Naive thymus-derived CD4-positive, alpha-beta T cell (primary cell): Measurements from ENCODE around the gene DPYSL4. TPM values are rescaled to one million over a fixed set of nuclear protein-coding genes. Genes with fewer than 3 reads are reported as not detected.

Source experiments
- ATAC-seq: fragments of 150-1000 bp; cut with Tn5 transposase; 2 replicates; pipeline ENCODE4 v1.10.0; 2021; ENCODE audit warnings: mild to moderate bottlenecking, moderate library complexity
- CTCF ChIA-PET: fragments of 350-600 bp; sonication (Branson Sonifier 250); formaldehyde crosslinking; loops from one replicate; lab custom pipeline; 2021; ENCODE audit warnings: antibody characterized with exemption; lab: Charles Lee
- POLR2A ChIA-PET: fragments of 350-600 bp; sonication (Branson Sonifier 250); formaldehyde crosslinking; loops from one replicate; lab custom pipeline; 2021; ENCODE audit warnings: antibody characterized with exemption, inconsistent platforms; lab: Charles Lee
- DNase-seq, 9 donors: peaks; one replicate each; pipeline versions ENCODE4 v3.0.0 to v3.0.0-alpha.2; 2020 to 2022; ENCODE audit warnings: mixed read lengths in 1 of 9
- H3K27ac ChIP-seq: one replicate; pipeline ENCODE4 v1.7.0; 2013; ENCODE audit warnings: mild to moderate bottlenecking, low read depth, low read length, moderate library complexity
- H3K27me3 ChIP-seq, 2 donors: one replicate each; pipeline ENCODE4 v1.7.0; 2013; ENCODE audit warnings: low read length in 2 of 2, mild to moderate bottlenecking in 2 of 2, moderate library complexity in 2 of 2; ENCODE audit not compliant: control insufficient read depth in 2 of 2, insufficient read depth in 2 of 2
- H3K36me3 ChIP-seq, 3 experiments: 1 replicate in 2 of 3; 2 replicates in 1 of 3; pipeline ENCODE4 v1.7.0; 2013; ENCODE audit warnings: low read length in 3 of 3, mild to moderate bottlenecking in 3 of 3, moderate library complexity in 1 of 3; ENCODE audit not compliant: insufficient read depth in 3 of 3, control insufficient read depth in 2 of 3
- H3K4me1 ChIP-seq, 2 donors: one replicate each; pipeline ENCODE4 v1.7.0; 2013; ENCODE audit warnings: low read length in 2 of 2, mild to moderate bottlenecking in 2 of 2, moderate library complexity in 1 of 2; ENCODE audit not compliant: control insufficient read depth in 2 of 2, insufficient read depth in 2 of 2
- H3K4me3 ChIP-seq: 2 replicates; pipeline ENCODE4 v1.7.0; 2013; ENCODE audit warnings: mild to moderate bottlenecking, low read length
- H3K9me3 ChIP-seq, 3 experiments: 1 replicate in 2 of 3; 2 replicates in 1 of 3; pipeline ENCODE4 v1.7.0; 2013; ENCODE audit warnings: low read length in 3 of 3; ENCODE audit not compliant: control insufficient read depth in 2 of 3
- H3K27ac Mint-ChIP-seq, 9 donors: one replicate each; pipeline ENCODE4 v1.8.0; 2020 to 2022; ENCODE audit warnings: mixed read lengths in 9 of 9, mild to moderate bottlenecking in 8 of 9, moderate library complexity in 5 of 9, inconsistent platforms in 2 of 9
- H3K27me3 Mint-ChIP-seq, 5 donors: one replicate each; pipeline ENCODE4 v1.8.0; 2021 to 2022; ENCODE audit warnings: mixed read lengths in 5 of 5, mild to moderate bottlenecking in 1 of 5
- H3K36me3 Mint-ChIP-seq, 5 donors: one replicate each; pipeline ENCODE4 v1.8.0; 2020 to 2022; ENCODE audit warnings: mixed read lengths in 5 of 5, mild to moderate bottlenecking in 3 of 5, inconsistent platforms in 1 of 5
- H3K4me1 Mint-ChIP-seq, 7 donors: one replicate each; pipeline ENCODE4 v1.8.0; 2020 to 2022; ENCODE audit warnings: mixed read lengths in 7 of 7, mild to moderate bottlenecking in 3 of 7, inconsistent platforms in 1 of 7
- H3K4me3 Mint-ChIP-seq, 10 donors: one replicate each; pipeline ENCODE4 v1.8.0; 2020 to 2022; ENCODE audit warnings: mild to moderate bottlenecking in 10 of 10, mixed read lengths in 10 of 10, moderate library complexity in 6 of 10, inconsistent platforms in 2 of 10
- H3K9me3 Mint-ChIP-seq, 11 donors: one replicate each; pipeline ENCODE4 v1.8.0; 2020 to 2022; ENCODE audit warnings: mixed read lengths in 11 of 11, mild to moderate bottlenecking in 4 of 11, inconsistent platforms in 1 of 11, moderate library complexity in 1 of 11
- intact Hi-C, 2 donors: fragments of 100-400 bp; cut with micrococcal nuclease; formaldehyde crosslinking; loops; one replicate each; pipeline ENCODE4 v1.15.1; 2023
- polyA plus RNA-seq, 2 donors: library from polyadenylated mRNA; unstranded; fragments of 300-500 nt; fragmentation: Illumina TruSeq; gene quantifications; one replicate each; pipeline ENCODE4 v1.2.3, GENCODE V29; 2021
- total RNA-seq, 6 experiments: library from RNA in 5 of 6; stranded (reverse) in 5 of 6; gene quantifications; 1 replicate in 5 of 6; 2 replicates in 1 of 6; pipeline ENCODE4 v1.2.3 and lab custom pipeline; 2021 to 2026

The DPYSL4 gene
- total and polyA plus RNA-seq, 7 experiments from 2014 or later, result 0.35 to 60.0 (median 9.4) TPM

GRCh38 chr10:132149917-132150316 lies 36.8 kb upstream of the DPYSL4 start:
- Histone ChIP-seq H3K27ac (no peak overlapping the region), H3K36me3 (no peaks in the 10 kb centered on the region), H3K27me3 (no peaks in the 10 kb centered on the region), H3K4me1 (no peaks in the 10 kb centered on the region), H3K9me3 (no peaks in the 10 kb centered on the region), H3K4me3 (no peak overlapping the region)
- Mint-ChIP-seq H3K27ac (no peak overlapping the region), H3K9me3 (no peaks in the 10 kb centered on the region), H3K4me3 (no peak overlapping the region), H3K36me3 (no peaks in the 10 kb centered on the region), H3K27me3 (no peaks in the 10 kb centered on the region), H3K4me1 (peaks cover 0 to 2% (median 0%) of the 10 kb centered on the region in 7 donors)
- ATAC-seq (no peak), DNase-seq (no peak)
- ChIA-PET CTCF (no interaction called here), POLR2A (no interaction called here)
- intact Hi-C loops, result no loop called here

GRCh38 chr10:132150777-132151176 lies 36.0 kb upstream of the DPYSL4 start:
- Mint-ChIP-seq H3K27me3 (no peaks in the 10 kb centered on the region), H3K9me3 (no peaks in the 10 kb centered on the region), H3K36me3 (no peaks in the 10 kb centered on the region), H3K4me3 (no peak overlapping the region), H3K4me1 (peaks cover 0 to 2% (median 0%) of the 10 kb centered on the region in 7 donors), H3K27ac (no peak overlapping the region)
- ChIA-PET POLR2A (no interaction called here), CTCF (no interaction called here)
- Histone ChIP-seq H3K9me3 (no peaks in the 10 kb centered on the region), H3K27me3 (no peaks in the 10 kb centered on the region), H3K4me3 (no peak overlapping the region), H3K27ac (no peak overlapping the region), H3K4me1 (no peaks in the 10 kb centered on the region), H3K36me3 (no peaks in the 10 kb centered on the region)
- intact Hi-C loops, result no loop called here
- ATAC-seq (no peak), DNase-seq (no peak)

- no peak overlapping the region for H3K27ac Mint-ChIP-seq
- no peaks in the 10 kb centered on the region for H3K27me3 ChIP-seq
- peaks cover 0 to 2% (median 0%) of the 10 kb centered on the region in 7 donors for H3K4me1 Mint-ChIP-seq
- no peaks in the 10 kb centered on the region for H3K9me3 ChIP-seq
- no peaks in the 10 kb centered on the region for H3K36me3 Mint-ChIP-seq
- no peaks in the 10 kb centered on the region for H3K9me3 Mint-ChIP-seq
- H3K4me1 ChIP-seq, result no peaks in the 10 kb centered on the region
- ChIA-PET POLR2A (no interaction called here), CTCF (no interaction called here)
- no peak overlapping the region for H3K4me3 Mint-ChIP-seq
- intact Hi-C loops, result no loop called here
- no peak overlapping the region for H3K4me3 ChIP-seq
- no peak overlapping the region for H3K27ac ChIP-seq
- no peaks in the 10 kb centered on the region for H3K36me3 ChIP-seq
- DNase-seq (no peak), ATAC-seq (no peak)
- no peaks in the 10 kb centered on the region for H3K27me3 Mint-ChIP-seq
Measured at GRCh38 chr10:132151286-132151950, 35.3 kb upstream of the DPYSL4 start.

GRCh38 chr10:132151951-132152505 lies 34.7 kb upstream of the DPYSL4 start:
- ATAC-seq (no peak), DNase-seq (no peak)
- no peaks in the 10 kb centered on the region for H3K36me3 Mint-ChIP-seq
- no peaks in the 10 kb centered on the region for H3K27me3 Mint-ChIP-seq
- no peaks in the 10 kb centered on the region for H3K9me3 Mint-ChIP-seq
- H3K27ac Mint-ChIP-seq, result no peak overlapping the region
- intact Hi-C loops, result no loop called here
- Histone ChIP-seq H3K4me1 (no peaks in the 10 kb centered on the region), H3K27me3 (no peaks in the 10 kb centered on the region), H3K27ac (no peak overlapping the region), H3K36me3 (no peaks in the 10 kb centered on the region), H3K9me3 (no peaks in the 10 kb centered on the region), H3K4me3 (no peak overlapping the region)
- no peak overlapping the region for H3K4me3 Mint-ChIP-seq
- H3K4me1 Mint-ChIP-seq, result peaks cover 0 to 2% (median 0%) of the 10 kb centered on the region in 7 donors
- POLR2A ChIA-PET, result no interaction called here
- CTCF ChIA-PET, result no interaction called here

GRCh38 chr10:132152896-132153580 lies 33.7 kb upstream of the DPYSL4 start:
- intact Hi-C loops, result no loop called here

GRCh38 chr10:132153616-132154217 lies 33.0 kb upstream of the DPYSL4 start:
- Histone ChIP-seq H3K4me3 (no peak overlapping the region), H3K4me1 (peaks cover 0 to 5% of the 10 kb centered on the region in 2 donors), H3K9me3 (no peaks in the 10 kb centered on the region), H3K27me3 (no peaks in the 10 kb centered on the region), H3K27ac (no peak overlapping the region), H3K36me3 (no peaks in the 10 kb centered on the region)
- POLR2A ChIA-PET, result no interaction called here
- Mint-ChIP-seq H3K27me3 (no peaks in the 10 kb centered on the region), H3K4me3 (no peak overlapping the region), H3K36me3 (no peaks in the 10 kb centered on the region), H3K4me1 (peaks cover 5 to 13% (median 12%) of the 10 kb centered on the region in 7 donors), H3K27ac (no peak overlapping the region), H3K9me3 (peaks cover 0 to under 1% (median 0%) of the 10 kb centered on the region in 11 donors)
- DNase-seq, result no peak
- ATAC-seq, result no peak
- CTCF ChIA-PET, result no interaction called here
- intact Hi-C loops, result no loop called here

More at GRCh38 chr10:132152896-132153580, 33.7 kb upstream of the DPYSL4 start:
- H3K36me3 ChIP-seq, result no peaks in the 10 kb centered on the region
- Mint-ChIP-seq H3K36me3 (no peaks in the 10 kb centered on the region), H3K27ac (peak overlapping the region in 1 of 9 donors; percentile 22), H3K4me3 (no peak overlapping the region), H3K27me3 (no peaks in the 10 kb centered on the region), H3K4me1 (peaks cover 3 to 10% (median 7%) of the 10 kb centered on the region in 7 donors), H3K9me3 (no peaks in the 10 kb centered on the region)
- no peaks in the 10 kb centered on the region for H3K9me3 ChIP-seq
- peaks cover 0 to under 1% of the 10 kb centered on the region in 2 donors for H3K4me1 ChIP-seq
- ATAC-seq (no peak), DNase-seq (no peak)
- no peak overlapping the region for H3K4me3 ChIP-seq
- no peak overlapping the region for H3K27ac ChIP-seq
- ChIA-PET POLR2A (no interaction called here), CTCF (no interaction called here)
- no peaks in the 10 kb centered on the region for H3K27me3 ChIP-seq
